NCI-H2227 (cell line): ENCODE data around the gene MAGI1.
A peak's percentile ranks its signal among the peaks of the same experiment; 100 is the strongest.
"Not testable (repeated sequence)": the region's sequence is repeated elsewhere in the genome, so short reads cannot be mapped to it uniquely, and the experiment has no call there.

Source experiments
- DNase-seq: peaks from one replicate; lab custom pipeline; 2025; ENCODE audit not compliant: unreplicated experiment; lab: John Stamatoyannopoulos, UW

MAGI1 gene

GRCh38 chr3:66038726-66039589 is at the start of gene MAGI1:
MAGI1 (minus strand) TSS chr3:66038918; CDS start chr3:66038308, 610 bp downstream.
- peak; percentile 91 for DNase-seq

- peak; percentile 19 for DNase-seq
Measured at GRCh38 chr3:66083784-66084213, 45.1 kb upstream of the MAGI1 start.

GRCh38 chr3:66083096-66083678 is 44.5 kb upstream of the MAGI1 start:
- no peak for DNase-seq

GRCh38 chr3:66082679-66083078 is 44.0 kb upstream of the MAGI1 start:
- no peak for DNase-seq

- DNase-seq = no peak
Measured at GRCh38 chr3:66080167-66080566, 41.4 kb upstream of the MAGI1 start.

- no peak for DNase-seq
Measured at GRCh38 chr3:66077973-66078372, 39.3 kb upstream of the MAGI1 start.

GRCh38 chr3:66076861-66077470 is 38.2 kb upstream of the MAGI1 start:
- no peak for DNase-seq

- no peak for DNase-seq
Measured at GRCh38 chr3:66075281-66075680, 36.6 kb upstream of the MAGI1 start.

GRCh38 chr3:66073464-66074141 is 34.9 kb upstream of the MAGI1 start:
- peak; percentile 4 for DNase-seq

- no peak for DNase-seq
Measured at GRCh38 chr3:66068255-66068654, 29.5 kb upstream of the MAGI1 start.

- DNase-seq = peak; percentile 16
Measured at GRCh38 chr3:66066963-66067617, 28.4 kb upstream of the MAGI1 start.

GRCh38 chr3:66055289-66055688 is 16.6 kb upstream of the MAGI1 start:
- no peak for DNase-seq

- no peak for DNase-seq
Measured at GRCh38 chr3:66053550-66054094, 14.9 kb upstream of the MAGI1 start.

- no peak for DNase-seq
Measured at GRCh38 chr3:66052721-66053549, 14.2 kb upstream of the MAGI1 start.

- no peak for DNase-seq
Measured at GRCh38 chr3:66050821-66051220, 12.1 kb upstream of the MAGI1 start.

GRCh38 chr3:66048051-66048395 is 9.3 kb upstream of the MAGI1 start:
- DNase-seq = no peak

GRCh38 chr3:66047311-66048050 is 8.8 kb upstream of the MAGI1 start:
- DNase-seq = no peak

GRCh38 chr3:66046321-66046720 is 7.6 kb upstream of the MAGI1 start:
- DNase-seq = not testable (repeated sequence)

GRCh38 chr3:66041828-66042227 is 3.1 kb upstream of the MAGI1 start:
- no peak for DNase-seq
